HL-60 (cell line): ENCODE results near the gene MLN.

Experiments
- SPI1 ChIP-seq: IDR thresholded peaks from 2 replicates; pipeline ENCODE4 v1.6.1; 2012; ENCODE audit warnings: low read depth, mild to moderate bottlenecking, borderline replicate concordance
- TF ChIP-seq, protein P1 (sequence below): IDR thresholded peaks from one replicate; pipeline ENCODE4 v1.5.1; 2011; ENCODE audit warnings: low read length, control low read depth, inconsistent platforms; ENCODE audit not compliant: insufficient read depth

DNA sequence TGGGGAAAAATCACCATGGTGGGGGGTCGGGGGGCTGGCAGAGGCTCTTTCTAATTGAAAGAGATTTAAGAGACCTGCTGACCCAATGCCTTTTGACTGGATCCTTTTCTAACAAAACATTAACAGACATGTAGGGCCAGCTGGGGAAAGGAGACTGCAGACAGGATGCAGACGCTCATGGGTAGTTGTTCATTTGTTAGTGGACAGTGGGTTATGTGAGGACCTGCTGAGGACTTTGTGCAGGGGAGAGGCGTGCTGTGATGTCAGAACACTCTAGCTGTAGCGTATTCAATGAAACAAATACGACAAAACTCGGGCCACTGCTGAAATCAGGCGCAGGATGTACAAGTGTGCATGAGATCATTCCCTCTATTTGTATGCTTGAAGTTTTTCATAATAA is 58.3 kb downstream of the MLN start:
- TF ChIP-seq, protein P1, sequence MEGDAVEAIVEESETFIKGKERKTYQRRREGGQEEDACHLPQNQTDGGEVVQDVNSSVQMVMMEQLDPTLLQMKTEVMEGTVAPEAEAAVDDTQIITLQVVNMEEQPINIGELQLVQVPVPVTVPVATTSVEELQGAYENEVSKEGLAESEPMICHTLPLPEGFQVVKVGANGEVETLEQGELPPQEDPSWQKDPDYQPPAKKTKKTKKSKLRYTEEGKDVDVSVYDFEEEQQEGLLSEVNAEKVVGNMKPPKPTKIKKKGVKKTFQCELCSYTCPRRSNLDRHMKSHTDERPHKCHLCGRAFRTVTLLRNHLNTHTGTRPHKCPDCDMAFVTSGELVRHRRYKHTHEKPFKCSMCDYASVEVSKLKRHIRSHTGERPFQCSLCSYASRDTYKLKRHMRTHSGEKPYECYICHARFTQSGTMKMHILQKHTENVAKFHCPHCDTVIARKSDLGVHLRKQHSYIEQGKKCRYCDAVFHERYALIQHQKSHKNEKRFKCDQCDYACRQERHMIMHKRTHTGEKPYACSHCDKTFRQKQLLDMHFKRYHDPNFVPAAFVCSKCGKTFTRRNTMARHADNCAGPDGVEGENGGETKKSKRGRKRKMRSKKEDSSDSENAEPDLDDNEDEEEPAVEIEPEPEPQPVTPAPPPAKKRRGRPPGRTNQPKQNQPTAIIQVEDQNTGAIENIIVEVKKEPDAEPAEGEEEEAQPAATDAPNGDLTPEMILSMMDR, result no peak
- TF ChIP-seq SPI1, result no peak
